AG09309 (cell line): ENCODE measurements around the gene IL11RA.

Experiments
- DNase-seq: peaks from one replicate; pipeline ENCODE4 v3.0.0-alpha.2; 2010; ENCODE audit warnings: low read depth
- H3K4me3 ChIP-seq: 2 replicates; pipeline ENCODE4 v1.5.1; 2011; ENCODE audit warnings: mild to moderate bottlenecking, low read depth, low read length, moderate library complexity; ENCODE audit not compliant: control insufficient read depth
- CTCF ChIP-seq: IDR thresholded peaks from 2 replicates; pipeline ENCODE4 v1.5.1; 2011; ENCODE audit warnings: mild to moderate bottlenecking, low read depth, low read length, inconsistent platforms; ENCODE audit not compliant: insufficient read depth, control insufficient read depth; ENCODE audit errors: missing control alignments

IL11RA gene

DNA sequence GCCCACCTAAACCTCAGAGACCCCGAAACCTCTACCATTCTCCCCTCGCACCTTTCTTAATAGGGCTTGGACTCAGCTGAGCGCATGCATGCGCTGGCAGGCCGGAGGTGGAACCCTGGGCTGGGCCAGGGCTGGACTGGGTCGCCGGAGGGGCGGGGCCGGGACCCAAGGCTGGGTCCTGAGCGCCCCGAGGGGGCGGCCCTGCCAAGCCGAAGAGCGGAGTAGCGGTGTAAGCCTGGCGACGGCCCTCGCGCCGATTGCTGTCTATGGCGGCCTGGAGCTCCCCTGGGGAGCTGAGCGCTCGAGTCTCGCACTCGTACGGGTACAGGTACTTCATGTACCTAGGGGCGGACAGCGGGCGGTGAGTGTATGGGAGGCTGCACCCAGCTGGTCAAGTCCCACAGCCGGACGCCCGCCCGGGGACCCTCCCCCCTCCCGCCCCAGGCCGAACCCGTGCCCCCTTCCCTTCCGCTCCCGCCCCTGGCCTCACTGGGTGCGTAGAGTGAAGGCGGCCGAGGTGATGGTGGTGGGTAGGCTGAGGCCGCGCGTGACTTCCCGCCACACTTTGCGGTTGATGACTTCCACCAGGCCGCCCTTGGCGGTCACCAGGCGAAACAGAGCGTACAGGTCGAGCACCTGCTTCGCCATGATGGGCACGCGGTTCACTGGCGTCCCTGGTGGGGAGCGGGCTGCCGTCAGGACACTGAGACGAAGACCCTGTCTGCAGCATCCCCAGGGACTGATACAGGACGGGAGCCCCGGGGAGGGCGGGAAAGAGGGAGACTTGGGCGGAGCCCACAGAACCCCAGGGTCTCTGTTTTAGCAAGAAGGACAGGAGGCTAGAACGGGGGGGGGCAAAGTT, 28.4 kb upstream of the IL11RA start:
- no peak for TF ChIP-seq CTCF
- DNase-seq: no peak
- H3K4me3 ChIP-seq: no peak overlapping the region

GRCh38 chr9:34624475-34625185, 27.4 kb upstream of the IL11RA start:
- DNase-seq: no peak
- no peak overlapping the region for H3K4me3 ChIP-seq
- no peak for TF ChIP-seq CTCF

- no peak for DNase-seq
- no peak for TF ChIP-seq CTCF
- no peak overlapping the region for H3K4me3 ChIP-seq
Observed at GRCh38 chr9:34625186-34625486, 26.8 kb upstream of the IL11RA start.

GRCh38 chr9:34627716-34628655, 24.0 kb upstream of the IL11RA start:
- DNase-seq: no peak
- TF ChIP-seq CTCF: no peak
- no peak overlapping the region; the same call in 1 of the 2 replicates for H3K4me3 ChIP-seq

DNA sequence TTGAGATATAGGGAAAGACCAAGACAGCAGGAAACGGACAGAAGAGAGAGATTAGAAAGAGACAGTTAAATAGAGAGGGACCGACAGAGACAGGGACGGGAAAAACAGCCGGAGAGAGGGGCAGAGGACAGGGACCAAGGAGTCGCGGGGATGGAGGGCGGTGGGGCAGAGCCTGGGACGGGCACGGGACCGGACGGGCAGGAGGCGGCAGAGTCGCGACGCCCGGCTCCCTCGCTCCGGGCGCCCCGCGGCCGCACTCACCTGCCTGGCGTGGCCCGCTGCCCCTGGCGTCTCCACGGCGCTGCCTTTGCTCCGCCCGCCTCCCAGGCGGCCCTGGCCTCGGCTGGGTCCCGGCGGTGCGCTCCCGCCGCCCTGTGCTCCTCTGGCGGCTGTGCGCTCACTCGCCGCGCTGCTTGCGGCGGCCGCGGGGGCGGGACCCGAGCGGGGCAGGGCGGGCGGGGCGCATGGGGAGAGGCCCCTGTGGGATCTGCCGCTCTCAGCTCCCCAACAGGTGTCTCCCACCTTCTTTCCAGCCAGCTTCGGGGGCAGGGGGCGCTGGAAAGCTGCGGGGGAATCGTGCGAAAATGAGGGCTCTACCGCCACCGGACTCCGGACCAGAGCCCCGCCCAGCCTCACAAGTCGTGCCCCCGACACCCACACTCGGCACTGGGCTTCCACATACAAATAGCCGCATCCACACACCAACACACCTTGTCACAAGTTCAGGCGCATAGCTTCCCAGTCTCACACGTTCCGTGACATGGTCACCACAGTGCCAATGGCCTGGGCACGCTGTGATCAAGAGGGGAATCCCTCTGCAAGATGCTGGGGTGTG, 23.1 kb upstream of the IL11RA start, which contains the start of gene ARID3C:
ARID3C (minus strand) TSS at position 411 of the 835 bp plus-strand sequence. CDS start 1,052 bp downstream, outside the sequence.
- peak within 1 kb of the TSS; percentile 45 for H3K4me3 ChIP-seq
- no peak for DNase-seq
- TF ChIP-seq CTCF: no peak

GRCh38 chr9:34629491-34629808, 22.5 kb upstream of the IL11RA start:
- no peak overlapping the region for H3K4me3 ChIP-seq
- no peak for DNase-seq
- no peak for TF ChIP-seq CTCF
